OCI-LY7 (cell line): ENCODE results near the gene LTBP4. TPM values are rescaled to one million over a fixed set of nuclear protein-coding genes. Genes with fewer than 3 reads are reported as not detected.

ENCODE experiments used
- BruUV-seq: library from RNA; stranded (reverse); fragments of 400-500 nt; replicated peaks from 2 replicates; lab custom pipeline; 2021; lab: Mats Ljungman, UMichigan
- CTCF ChIA-PET: fragments of 300-600 bp; sonication (Branson Sonifier 250); formaldehyde crosslinking; loops from one replicate; lab custom pipeline; 2022; ENCODE audit warnings: antibody characterized with exemption; ENCODE audit not compliant: unreplicated experiment; lab: Charles Lee
- POLR2A ChIA-PET: fragments of 300-600 bp; sonication (Branson Sonifier 250); formaldehyde crosslinking; loops from one replicate; lab custom pipeline; 2022; ENCODE audit warnings: antibody characterized with exemption; lab: Charles Lee
- DNase-seq: peaks from one replicate; pipeline ENCODE4 v3.0.0-alpha.2; 2015; ENCODE audit warnings: low spot score
- H2AFZ ChIP-seq: fragments of 200-600 bp; sonication (generic), shearing (Covaris generic); 2 replicates; pipeline ENCODE4 v1.6.1; 2014; ENCODE audit warnings: mild to moderate bottlenecking, antibody characterized with exemption, low read length, moderate library complexity
- H3K27ac ChIP-seq: fragments of 200-600 bp; sonication (generic); 2 replicates; pipeline ENCODE4 v1.5.1; 2014; ENCODE audit warnings: mixed run types, low read depth, mild to moderate bottlenecking, moderate library complexity, low read length, inconsistent platforms; ENCODE audit not compliant: poor library complexity, severe bottlenecking
- H3K36me3 ChIP-seq: fragments of 200-600 bp; sonication (generic); 2 replicates; pipeline ENCODE4 v1.6.1; 2014; ENCODE audit warnings: mild to moderate bottlenecking, antibody characterized with exemption, low read length, moderate library complexity, mixed read lengths; ENCODE audit not compliant: insufficient read depth
- H3K4me1 ChIP-seq: fragments of 200-600 bp; sonication (generic); 2 replicates; pipeline ENCODE4 v1.5.1; 2014; ENCODE audit warnings: mild to moderate bottlenecking, low read length; ENCODE audit not compliant: insufficient read depth, poor library complexity, severe bottlenecking
- H3K4me2 ChIP-seq: fragments of 200-600 bp; sonication (generic); 2 replicates; pipeline ENCODE4 v1.6.1; 2014; ENCODE audit warnings: mild to moderate bottlenecking, low read length
- H3K4me3 ChIP-seq: fragments of 200-600 bp; sonication (generic); 2 replicates; pipeline ENCODE4 v1.5.1; 2014; ENCODE audit warnings: mild to moderate bottlenecking, low read depth, low read length; ENCODE audit not compliant: poor library complexity, severe bottlenecking
- H3K79me2 ChIP-seq: fragments of 200-600 bp; sonication (generic); 2 replicates; pipeline ENCODE4 v1.6.1; 2016; ENCODE audit warnings: low read depth, mild to moderate bottlenecking, low read length, moderate library complexity, mixed read lengths; ENCODE audit not compliant: insufficient read depth
- H3K9me2 ChIP-seq: fragments of 200-600 bp; sonication (generic); 2 replicates; pipeline ENCODE4 v1.6.1; 2016; ENCODE audit warnings: mild to moderate bottlenecking, low read length, mixed read lengths; ENCODE audit not compliant: insufficient read depth
- H3K9me3 ChIP-seq: fragments of 200-600 bp; sonication (generic); 2 replicates; pipeline ENCODE4 v1.6.1; 2014; ENCODE audit warnings: mild to moderate bottlenecking, mixed run types, low read length, mixed read lengths
- H4K20me1 ChIP-seq: fragments of 200-600 bp; sonication (generic); 2 replicates; pipeline ENCODE4 v1.6.1; 2014; ENCODE audit warnings: mild to moderate bottlenecking, antibody characterized with exemption, low read length, moderate library complexity, mixed read lengths; ENCODE audit not compliant: insufficient read depth
- CTCF ChIP-seq: fragments of 200-600 bp; sonication (generic); conservative IDR thresholded peaks from 2 replicates; pipeline ENCODE4 v1.5.1; 2014; ENCODE audit warnings: mild to moderate bottlenecking, antibody characterized with exemption, low read length, moderate library complexity, mixed read lengths
- EZH2phosphoT487 ChIP-seq: fragments of 200-600 bp; sonication (generic); IDR thresholded peaks from 2 replicates; pipeline ENCODE4 v1.6.1; 2018; ENCODE audit warnings: low read depth, borderline replicate concordance, mild to moderate bottlenecking, mixed run types, antibody characterized with exemption, low read length, moderate library complexity, mixed read lengths
- intact Hi-C: fragments of 100-400 bp; cut with micrococcal nuclease; formaldehyde crosslinking; loops from one replicate; pipeline ENCODE4 v1.10.0; 2022; ENCODE audit not compliant: unreplicated experiment
- total RNA-seq, 2 experiments: library from RNA; depleted of rRNA in 1 of 2; stranded (reverse); fragments of >200 nt in 1 of 2; shearing (Covaris generic) in 1 of 2; gene quantifications; 2 replicates each; pipeline ENCODE4 v1.2.3, GENCODE V29; 2014 to 2022

The LTBP4 gene
- total RNA-seq, 2 experiments from 2014 or later: 44.5 to 108 TPM

- ChIA-PET CTCF (interaction anchor here (0.6 kb wide), 1 partner anchor 605 kb away, joined by 4 read pairs; no protein-coding TSS in a partner anchor), POLR2A (no interaction called here)
- no peak overlapping the region for H3K27ac ChIP-seq
- peaks cover 1% of the 10 kb centered on the region; the same call in 1 of the 2 replicates for H3K79me2 ChIP-seq
- H3K9me3 ChIP-seq: no peaks in the 10 kb centered on the region
- peaks cover 32% of the 10 kb centered on the region for H3K36me3 ChIP-seq
- H3K4me1 ChIP-seq: peaks cover 11% of the 10 kb centered on the region
- no peak for TF ChIP-seq EZH2phosphoT487
- no peak for TF ChIP-seq CTCF
- H3K4me3 ChIP-seq: no peak overlapping the region
- BruUV-seq: no TSS peak
- H4K20me1 ChIP-seq: no peaks in the 10 kb centered on the region
- no peak overlapping the region for H3K4me2 ChIP-seq
- intact Hi-C loops: no loop called here
- H2AFZ ChIP-seq: no peak overlapping the region
- no peak for DNase-seq
- no peaks in the 10 kb centered on the region for H3K9me2 ChIP-seq
These were observed 18.7 kb upstream of the LTBP4 start for GRCh38 chr19:40582467-40582866.

GRCh38 chr19:40583283-40583682 is 17.9 kb upstream of the LTBP4 start:
- Histone ChIP-seq H2AFZ (no peak overlapping the region), H3K4me1 (peaks cover 3% of the 10 kb centered on the region), H3K9me2 (no peaks in the 10 kb centered on the region), H3K27ac (no peak overlapping the region), H3K9me3 (no peaks in the 10 kb centered on the region), H3K4me2 (no peak overlapping the region), H3K79me2 (no peaks in the 10 kb centered on the region), H3K4me3 (no peak overlapping the region), H3K36me3 (peaks cover 32% of the 10 kb centered on the region), H4K20me1 (no peaks in the 10 kb centered on the region)
- intact Hi-C loops: no loop called here
- POLR2A ChIA-PET: no interaction called here
- CTCF ChIA-PET: no interaction called here
- no TSS peak for BruUV-seq
- DNase-seq: no peak
- TF ChIP-seq EZH2phosphoT487 (no peak), CTCF (no peak)

GRCh38 chr19:40584007-40584406 is 17.2 kb upstream of the LTBP4 start:
- H3K9me2 ChIP-seq: no peaks in the 10 kb centered on the region
- DNase-seq: no peak

More at GRCh38 chr19:40584007-40584406, 17.2 kb upstream of the LTBP4 start:
- no peak overlapping the region for H3K27ac ChIP-seq
- no peak overlapping the region for H3K4me3 ChIP-seq
- no TSS peak for BruUV-seq
- no peak overlapping the region for H2AFZ ChIP-seq
- ChIA-PET CTCF (no interaction called here), POLR2A (interaction anchor here (0.6 kb wide), 1 partner anchor 122 kb away, joined by 5 read pairs; no protein-coding TSS in a partner anchor)
- peaks cover 27% of the 10 kb centered on the region for H3K36me3 ChIP-seq
- no peaks in the 10 kb centered on the region for H3K79me2 ChIP-seq
- no peaks in the 10 kb centered on the region for H4K20me1 ChIP-seq
- H3K9me3 ChIP-seq: no peaks in the 10 kb centered on the region
- TF ChIP-seq CTCF (peak; percentile 63), EZH2phosphoT487 (no peak)
- no peaks in the 10 kb centered on the region for H3K4me1 ChIP-seq
- H3K4me2 ChIP-seq: no peak overlapping the region
- intact Hi-C loops: no loop called here
